IPS-11a (cell line): Measurements from ENCODE around the gene HPS6.
A peak's percentile ranks its signal among the peaks of the same experiment; 100 is the strongest.
"Not testable (repeated sequence)": the region's sequence is repeated elsewhere in the genome, so short reads cannot be mapped to it uniquely, and the experiment has no call there.

Experiments
- H3K4me3 ChIP-seq: one replicate; pipeline ENCODE4 v1.5.1; 2013; ENCODE audit warnings: low read depth, low read length, control low read depth

Gene HPS6

GRCh38 chr10:102064868-102065560 is at the start of gene HPS6:
Gene HPS6 (plus strand): TSS chr10:102065349. CDS start chr10:102065475, 126 bp downstream.
- peak within 1 kb of the TSS; percentile 67 for H3K4me3 ChIP-seq

- H3K4me3 ChIP-seq: no peak overlapping the region
Observed at GRCh38 chr10:102016416-102016815, 48.7 kb upstream of the HPS6 start.

- H3K4me3 ChIP-seq: no peak overlapping the region
Observed at GRCh38 chr10:102017295-102017694, 47.9 kb upstream of the HPS6 start.

- H3K4me3 ChIP-seq: no peak overlapping the region
Observed at GRCh38 chr10:102020938-102021337, 44.2 kb upstream of the HPS6 start.

- no peak overlapping the region for H3K4me3 ChIP-seq
Observed at GRCh38 chr10:102024799-102025198, 40.4 kb upstream of the HPS6 start.

GRCh38 chr10:102027261-102027660 is 37.9 kb upstream of the HPS6 start:
- H3K4me3 ChIP-seq: no peak overlapping the region

- no peak overlapping the region for H3K4me3 ChIP-seq
Observed at GRCh38 chr10:102033787-102034186, 31.4 kb upstream of the HPS6 start.

GRCh38 chr10:102035807-102036206 is 29.3 kb upstream of the HPS6 start:
- not testable (repeated sequence) for H3K4me3 ChIP-seq

- H3K4me3 ChIP-seq: no peak overlapping the region
Observed at GRCh38 chr10:102038410-102038809, 26.7 kb upstream of the HPS6 start.

- no peak overlapping the region for H3K4me3 ChIP-seq
Observed at GRCh38 chr10:102040305-102041050, 24.7 kb upstream of the HPS6 start.

- H3K4me3 ChIP-seq: no peak overlapping the region
Observed at GRCh38 chr10:102045292-102045691, 19.9 kb upstream of the HPS6 start.

GRCh38 chr10:102046095-102046494 is 19.1 kb upstream of the HPS6 start:
- no peak overlapping the region for H3K4me3 ChIP-seq

GRCh38 chr10:102054881-102055646 is 10.1 kb upstream of the HPS6 start:
- H3K4me3 ChIP-seq: peak overlapping the region; percentile 87

GRCh38 chr10:102055647-102056419 is 9.3 kb upstream of the HPS6 start, which contains the start of gene ARMH3:
Gene ARMH3 (minus strand): TSS chr10:102056173. CDS start chr10:102040114, 16,059 bp downstream.
- peak within 1 kb of the TSS; percentile 87 for H3K4me3 ChIP-seq

- no peak overlapping the region for H3K4me3 ChIP-seq
Observed at GRCh38 chr10:102059987-102060386, 5.2 kb upstream of the HPS6 start.

- H3K4me3 ChIP-seq: peak overlapping the region; percentile 67
Observed at GRCh38 chr10:102064503-102064867, 664 bp upstream of the HPS6 start.

- peak overlapping the region; percentile 67 for H3K4me3 ChIP-seq
Observed at GRCh38 chr10:102065561-102066398, 631 bp downstream of the HPS6 start.

GRCh38 chr10:102066399-102067088 is 1.4 kb downstream of the HPS6 start:
- H3K4me3 ChIP-seq: peak overlapping the region; percentile 67
